SK-N-SH (cell line): Measurements from ENCODE around the gene NPTX1. TPM values are rescaled to one million over a fixed set of nuclear protein-coding genes. Genes with fewer than 3 reads are reported as not detected.

Experiments used
- CTCF ChIA-PET: fragments of 300-600, 350-600 bp; formaldehyde crosslinking; extraction: SDS; loops from one replicate; lab custom pipeline; 2021; lab: Yijun Ruan, JAX
- POLR2A ChIA-PET: fragments of 350-600 bp; sonication (Branson Sonifier 250); formaldehyde crosslinking; extraction: SDS; loops from one replicate; lab custom pipeline; 2020; ENCODE audit warnings: antibody characterized with exemption, inconsistent platforms; lab: Yijun Ruan, JAX
- DNase-seq: peaks from one replicate; pipeline ENCODE4 v3.0.0; 2012
- H2AFZ ChIP-seq: fragments of 200-600 bp; sonication (generic); 2 replicates; pipeline ENCODE4 v1.8.1; 2016; ENCODE audit warnings: antibody characterized with exemption, mild to moderate bottlenecking, low read depth
- H3F3A ChIP-seq: fragments of 200-600 bp; sonication (generic); replicated peaks from 2 replicates; pipeline ENCODE3; 2016; ENCODE audit warnings: antibody characterized with exemption, mild to moderate bottlenecking; ENCODE audit not compliant: insufficient read depth
- H3K27ac ChIP-seq, 2 experiments: fragments of 200-500 bp in 1 of 2; fragments of 200-600 bp in 1 of 2; sonication (Bioruptor generic) in 1 of 2; sonication (generic), shearing (Covaris generic) in 1 of 2; 2 replicates each; pipeline versions ENCODE4 v1.5.1 to v1.6.1; 2014 to 2016; ENCODE audit warnings: low read depth in 2 of 2, inconsistent platforms in 1 of 2, low read length in 1 of 2, mild to moderate bottlenecking in 1 of 2, mixed read lengths in 1 of 2
- H3K27me3 ChIP-seq: fragments of 200-600 bp; sonication (generic), shearing (Covaris generic); 2 replicates; pipeline ENCODE4 v1.6.1; 2016; ENCODE audit warnings: mixed run types; ENCODE audit not compliant: insufficient read depth
- H3K36me3 ChIP-seq, 2 experiments: fragments of 200-500 bp in 1 of 2; fragments of 200-600 bp in 1 of 2; sonication (Bioruptor generic) in 1 of 2; sonication (generic) in 1 of 2; replicated peaks in 1 of 2; 2 replicates each; pipeline versions ENCODE3 to v1.5.1; 2014 to 2016; ENCODE audit warnings: low read length in 1 of 2, mild to moderate bottlenecking in 1 of 2; ENCODE audit not compliant: insufficient read depth in 2 of 2, control insufficient read depth in 1 of 2
- H3K4me1 ChIP-seq, 2 experiments: fragments of 200-500 bp in 1 of 2; fragments of 200-600 bp in 1 of 2; sonication (Bioruptor generic) in 1 of 2; sonication (generic), shearing (Covaris generic) in 1 of 2; 2 replicates each; pipeline versions ENCODE4 v1.5.1 to v1.6.1; 2014 to 2016; ENCODE audit warnings: low read depth in 1 of 2, low read length in 1 of 2, mixed run types in 1 of 2; ENCODE audit not compliant: insufficient read depth in 2 of 2, control insufficient read depth in 1 of 2
- H3K4me2 ChIP-seq: fragments of 200-600 bp; sonication (generic), shearing (Covaris generic); 2 replicates; pipeline ENCODE4 v1.6.1; 2017; ENCODE audit warnings: mixed run types
- H3K4me3 ChIP-seq, 2 experiments: fragments of 200-500 bp in 1 of 2; fragments of 200-600 bp in 1 of 2; sonication (Bioruptor generic) in 1 of 2; sonication (generic), shearing (Covaris generic) in 1 of 2; 2 replicates each; pipeline versions ENCODE4 v1.5.1 to v1.8.1; 2014 to 2016; ENCODE audit warnings: low read depth in 2 of 2, inconsistent platforms in 1 of 2, low read length in 1 of 2, mild to moderate bottlenecking in 1 of 2, mixed read lengths in 1 of 2, moderate library complexity in 1 of 2
- H3K79me2 ChIP-seq: fragments of 200-600 bp; sonication (generic); 2 replicates; pipeline ENCODE4 v1.8.1; 2017; ENCODE audit warnings: mild to moderate bottlenecking; ENCODE audit not compliant: insufficient read depth
- H3K9ac ChIP-seq: fragments of 200-600 bp; sonication (generic); 2 replicates; pipeline ENCODE4 v1.6.1; 2017; ENCODE audit warnings: mixed run types
- H3K9me2 ChIP-seq: fragments of 200-600 bp; sonication (generic); 2 replicates; pipeline ENCODE4 v1.6.1; 2017; ENCODE audit warnings: mixed run types
- H3K9me3 ChIP-seq: fragments of 200-600 bp; sonication (generic); 2 replicates; pipeline ENCODE4 v1.6.1; 2017; ENCODE audit warnings: mixed run types, mild to moderate bottlenecking, moderate library complexity
- H4K20me1 ChIP-seq: fragments of 200-600 bp; sonication (generic); 2 replicates; pipeline ENCODE4 v1.6.1; 2017; ENCODE audit warnings: mild to moderate bottlenecking, mixed run types; ENCODE audit not compliant: insufficient read depth
- ELF1 ChIP-seq: IDR thresholded peaks from 2 replicates; pipeline ENCODE4 v1.4.0; 2012
- EP300 ChIP-seq, 2 experiments: IDR thresholded peaks; 2 replicates each; pipeline versions ENCODE4 v1.4.0 to v1.6.1; 2012; ENCODE audit warnings: borderline replicate concordance in 1 of 2, low read depth in 1 of 2, low read length in 1 of 2
- EZH2phosphoT487 ChIP-seq: fragments of 200-600 bp; sonication (generic); IDR thresholded peaks from 2 replicates; pipeline ENCODE4 v1.6.1; 2017; ENCODE audit warnings: low read depth, mixed run types, mild to moderate bottlenecking, antibody characterized with exemption, moderate library complexity, borderline replicate concordance
- FOSL2 ChIP-seq: IDR thresholded peaks from 2 replicates; pipeline ENCODE4 v1.4.0; 2012; ENCODE audit warnings: low read depth, mild to moderate bottlenecking, moderate library complexity, borderline replicate concordance
- MEF2A ChIP-seq: IDR thresholded peaks from 2 replicates; pipeline ENCODE4 v1.4.0; 2012; ENCODE audit warnings: low read depth, borderline replicate concordance
- MXI1 ChIP-seq: IDR thresholded peaks from 2 replicates; pipeline ENCODE4 v1.6.1; 2012; ENCODE audit warnings: mild to moderate bottlenecking, low read depth, low read length, improper control_type of control experiment
- NFIC ChIP-seq: IDR thresholded peaks from 2 replicates; pipeline ENCODE4 v1.4.0; 2012; ENCODE audit warnings: borderline replicate concordance
- NRF1 ChIP-seq: IDR thresholded peaks from 2 replicates; pipeline ENCODE4 v1.6.1; 2012; ENCODE audit warnings: low read depth, mild to moderate bottlenecking, low read length
- RAD21 ChIP-seq: IDR thresholded peaks from 2 replicates; pipeline ENCODE4 v1.6.1; 2012; ENCODE audit warnings: mild to moderate bottlenecking, low read length
- RCOR1 ChIP-seq: fragments of 150-350 bp; IDR thresholded peaks from 2 replicates; pipeline ENCODE4 v1.6.1; 2017; ENCODE audit warnings: antibody characterized with exemption, low read length
- TEAD4 ChIP-seq: IDR thresholded peaks from 2 replicates; pipeline ENCODE4 v1.4.0; 2012; ENCODE audit warnings: mild to moderate bottlenecking, borderline replicate concordance; ENCODE audit not compliant: insufficient read depth
- WGBS: methylation state at CpG from one replicate; pipeline ENCODE4 v1.1.6; 2017; ENCODE audit warnings: low lambda C conversion rate; 5-methylcytosine and 5-hydroxymethylcytosine counted together
- polyA plus RNA-seq, 3 experiments: library from polyadenylated mRNA; depleted of rRNA; stranded (reverse); fragments of >200 nt; gene quantifications; 2 replicates each; pipeline ENCODE4 v1.2.3, GENCODE V29; 2012
- TF ChIP-seq, protein P1 (sequence below): fragments of 200-600 bp; sonication (generic); IDR thresholded peaks from 2 replicates; pipeline ENCODE4 v1.6.1; 2017; ENCODE audit warnings: antibody characterized with exemption, mild to moderate bottlenecking, moderate library complexity
- TF ChIP-seq, protein P2 (sequence below): fragments of 150-350 bp; IDR thresholded peaks from 2 replicates; pipeline ENCODE4 v1.6.1; 2016; ENCODE audit warnings: mild to moderate bottlenecking, low read depth, low read length
- TF ChIP-seq, protein P3 (sequence below): IDR thresholded peaks from 2 replicates; pipeline ENCODE4 v1.4.0; 2012; ENCODE audit warnings: low read depth, borderline replicate concordance
- TF ChIP-seq, protein P4 (sequence below): IDR thresholded peaks from 2 replicates; pipeline ENCODE4 v1.4.0; 2012; ENCODE audit warnings: low read depth, borderline replicate concordance
- TF ChIP-seq, protein P5 (sequence below): IDR thresholded peaks from 2 replicates; pipeline ENCODE4; 2012

NPTX1 gene
- polyA plus RNA-seq, 1 of the 3 experiments (the other 2 are of a cell fraction): 0.05 TPM

DNA sequence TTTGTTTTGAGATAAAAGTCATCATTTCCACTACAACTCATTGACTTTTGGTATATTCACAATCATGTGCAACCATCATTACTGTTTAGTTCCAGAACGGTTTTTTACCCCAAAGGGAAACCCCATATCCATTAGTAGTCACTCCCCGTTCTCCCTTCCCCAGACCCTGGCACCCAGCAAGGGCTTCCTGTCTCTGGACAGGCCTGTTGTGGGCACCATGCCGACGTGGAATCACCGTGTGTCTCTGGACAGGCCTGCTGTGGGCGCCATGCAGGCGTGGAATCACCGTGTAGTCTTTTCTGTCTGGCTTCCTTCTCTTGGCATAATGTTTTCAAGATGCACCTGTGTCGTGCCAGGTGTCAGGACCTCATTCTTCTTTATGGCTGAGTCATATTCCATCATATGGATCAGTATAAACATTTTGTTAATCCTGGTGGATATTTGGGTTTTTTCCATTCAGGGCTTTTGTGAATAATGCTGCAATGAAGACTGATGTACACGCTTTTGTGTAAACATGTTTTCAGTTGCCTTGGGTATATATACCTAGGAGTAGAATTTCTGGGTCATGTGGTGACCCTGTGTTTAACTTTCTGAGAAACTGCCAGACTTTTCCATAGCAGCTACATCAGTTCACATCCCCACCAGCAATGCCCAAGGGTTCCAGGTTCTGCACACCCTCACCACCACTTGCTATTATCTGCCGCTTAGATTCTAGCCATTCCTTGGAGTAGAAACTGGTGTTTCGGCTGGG, 42.3 kb downstream of the NPTX1 start:
- no peaks in the 10 kb centered on the region for H3K27me3 ChIP-seq
- H3K9me2 ChIP-seq: no peaks in the 10 kb centered on the region
- no peaks in the 10 kb centered on the region for H3K79me2 ChIP-seq
- no peak for DNase-seq
- no peaks in the 10 kb centered on the region; the same call in 1 of the 2 replicates for H4K20me1 ChIP-seq
- 63% methylated on average over 12 of the region's 12 CpGs for WGBS
- H3K4me3 ChIP-seq: no peak overlapping the region
- no peak overlapping the region for H3K9ac ChIP-seq
- H3K4me1 ChIP-seq: no peaks in the 10 kb centered on the region; a peak in 1 of 4 replicates
- no peak for TF ChIP-seq NRF1
- TF ChIP-seq, protein P1, sequence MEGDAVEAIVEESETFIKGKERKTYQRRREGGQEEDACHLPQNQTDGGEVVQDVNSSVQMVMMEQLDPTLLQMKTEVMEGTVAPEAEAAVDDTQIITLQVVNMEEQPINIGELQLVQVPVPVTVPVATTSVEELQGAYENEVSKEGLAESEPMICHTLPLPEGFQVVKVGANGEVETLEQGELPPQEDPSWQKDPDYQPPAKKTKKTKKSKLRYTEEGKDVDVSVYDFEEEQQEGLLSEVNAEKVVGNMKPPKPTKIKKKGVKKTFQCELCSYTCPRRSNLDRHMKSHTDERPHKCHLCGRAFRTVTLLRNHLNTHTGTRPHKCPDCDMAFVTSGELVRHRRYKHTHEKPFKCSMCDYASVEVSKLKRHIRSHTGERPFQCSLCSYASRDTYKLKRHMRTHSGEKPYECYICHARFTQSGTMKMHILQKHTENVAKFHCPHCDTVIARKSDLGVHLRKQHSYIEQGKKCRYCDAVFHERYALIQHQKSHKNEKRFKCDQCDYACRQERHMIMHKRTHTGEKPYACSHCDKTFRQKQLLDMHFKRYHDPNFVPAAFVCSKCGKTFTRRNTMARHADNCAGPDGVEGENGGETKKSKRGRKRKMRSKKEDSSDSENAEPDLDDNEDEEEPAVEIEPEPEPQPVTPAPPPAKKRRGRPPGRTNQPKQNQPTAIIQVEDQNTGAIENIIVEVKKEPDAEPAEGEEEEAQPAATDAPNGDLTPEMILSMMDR: no peak
- TF ChIP-seq, protein P2, sequence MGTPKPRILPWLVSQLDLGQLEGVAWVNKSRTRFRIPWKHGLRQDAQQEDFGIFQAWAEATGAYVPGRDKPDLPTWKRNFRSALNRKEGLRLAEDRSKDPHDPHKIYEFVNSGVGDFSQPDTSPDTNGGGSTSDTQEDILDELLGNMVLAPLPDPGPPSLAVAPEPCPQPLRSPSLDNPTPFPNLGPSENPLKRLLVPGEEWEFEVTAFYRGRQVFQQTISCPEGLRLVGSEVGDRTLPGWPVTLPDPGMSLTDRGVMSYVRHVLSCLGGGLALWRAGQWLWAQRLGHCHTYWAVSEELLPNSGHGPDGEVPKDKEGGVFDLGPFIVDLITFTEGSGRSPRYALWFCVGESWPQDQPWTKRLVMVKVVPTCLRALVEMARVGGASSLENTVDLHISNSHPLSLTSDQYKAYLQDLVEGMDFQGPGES: no peak
- TF ChIP-seq EZH2phosphoT487: no peak
- TF ChIP-seq RAD21: no peak
- ChIA-PET CTCF (interaction anchor here (0.9 to 2.3 kb wide), 3 partner anchors 9 to 548 kb away, joined by 3 to 8 read pairs (median 4); no protein-coding TSS in a partner anchor), POLR2A (no interaction called here)
- no peak overlapping the region for H3K27ac ChIP-seq
- no peak overlapping the region for H3K4me2 ChIP-seq
- no peaks in the 10 kb centered on the region for H3F3A ChIP-seq
- no peak overlapping the region for H2AFZ ChIP-seq
- H3K36me3 ChIP-seq: peaks cover 3 to 11% of the 10 kb centered on the region in 2 experiments
- H3K9me3 ChIP-seq: no peaks in the 10 kb centered on the region

DNA sequence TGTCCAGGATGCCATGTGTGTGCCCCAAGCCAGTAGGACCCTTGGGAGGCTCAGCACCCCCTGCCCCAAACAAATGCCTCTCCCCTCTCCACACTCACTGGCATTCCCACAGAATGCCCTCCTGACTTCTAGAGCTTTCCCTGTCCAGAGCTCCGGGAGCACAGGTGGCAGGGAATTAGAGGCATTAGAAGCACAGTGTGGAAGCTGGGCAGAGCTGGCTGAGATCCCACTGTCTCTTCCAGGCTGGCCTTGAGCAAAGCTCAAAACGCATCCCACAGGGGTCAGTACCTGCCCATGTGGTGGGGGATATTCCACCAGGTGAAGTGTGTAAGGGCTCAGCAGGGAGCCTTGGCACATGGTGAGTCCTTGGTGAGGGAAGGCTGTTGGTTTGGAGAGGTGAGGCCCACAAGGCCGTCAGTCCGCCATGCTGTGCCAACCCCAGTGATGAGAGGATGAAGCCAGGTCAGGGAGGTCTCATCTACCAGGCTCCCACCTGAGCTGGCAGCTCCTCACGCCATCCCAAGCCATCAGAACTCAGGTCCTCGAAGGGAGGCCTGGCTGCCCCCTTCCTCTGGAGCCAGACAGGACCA, 43.4 kb downstream of the NPTX1 start:
- 70% methylated on average over 5 of the region's 6 CpGs for WGBS
- no peaks in the 10 kb centered on the region for H3K9me3 ChIP-seq
- no peaks in the 10 kb centered on the region for H3K9me2 ChIP-seq
- H3K4me1 ChIP-seq: no peaks in the 10 kb centered on the region
- H3K4me3 ChIP-seq: no peak overlapping the region
- no peaks in the 10 kb centered on the region for H3F3A ChIP-seq
- DNase-seq: no peak
- H3K27me3 ChIP-seq: no peaks in the 10 kb centered on the region
- no peak overlapping the region for H3K4me2 ChIP-seq
- ChIA-PET POLR2A (interaction anchor here (0.6 kb wide), 1 partner anchor 11 kb away, joined by 3 read pairs; no protein-coding TSS in a partner anchor), CTCF (interaction anchor here (1.2 to 2.3 kb wide), 4 partner anchors 10 to 551 kb away, joined by 3 to 8 read pairs (median 5); no protein-coding TSS in a partner anchor)
- no peaks in the 10 kb centered on the region; the same call in 1 of the 2 replicates for H4K20me1 ChIP-seq
- H3K27ac ChIP-seq: no peak overlapping the region
- H3K79me2 ChIP-seq: no peaks in the 10 kb centered on the region
- no peak overlapping the region for H3K9ac ChIP-seq
- H3K36me3 ChIP-seq: peaks cover 3 to 18% of the 10 kb centered on the region in 2 experiments
- H2AFZ ChIP-seq: no peak overlapping the region
- TF ChIP-seq RCOR1: no peak
- no peak for TF ChIP-seq RAD21
- no peak for TF ChIP-seq MEF2A
- TF ChIP-seq FOSL2: no peak
- no peak for TF ChIP-seq EP300 (IDR thresholded peaks at IDR 0.05; ENCODE audit: borderline replicate concordance in 1 of 2, low read depth in 1 of 2, low read length in 1 of 2)
- no peak for TF ChIP-seq NFIC
- TF ChIP-seq, protein P3, sequence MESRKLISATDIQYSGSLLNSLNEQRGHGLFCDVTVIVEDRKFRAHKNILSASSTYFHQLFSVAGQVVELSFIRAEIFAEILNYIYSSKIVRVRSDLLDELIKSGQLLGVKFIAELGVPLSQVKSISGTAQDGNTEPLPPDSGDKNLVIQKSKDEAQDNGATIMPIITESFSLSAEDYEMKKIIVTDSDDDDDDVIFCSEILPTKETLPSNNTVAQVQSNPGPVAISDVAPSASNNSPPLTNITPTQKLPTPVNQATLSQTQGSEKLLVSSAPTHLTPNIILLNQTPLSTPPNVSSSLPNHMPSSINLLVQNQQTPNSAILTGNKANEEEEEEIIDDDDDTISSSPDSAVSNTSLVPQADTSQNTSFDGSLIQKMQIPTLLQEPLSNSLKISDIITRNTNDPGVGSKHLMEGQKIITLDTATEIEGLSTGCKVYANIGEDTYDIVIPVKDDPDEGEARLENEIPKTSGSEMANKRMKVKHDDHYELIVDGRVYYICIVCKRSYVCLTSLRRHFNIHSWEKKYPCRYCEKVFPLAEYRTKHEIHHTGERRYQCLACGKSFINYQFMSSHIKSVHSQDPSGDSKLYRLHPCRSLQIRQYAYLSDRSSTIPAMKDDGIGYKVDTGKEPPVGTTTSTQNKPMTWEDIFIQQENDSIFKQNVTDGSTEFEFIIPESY: no peak
- no peak for TF ChIP-seq ELF1
- TF ChIP-seq, protein P4, sequence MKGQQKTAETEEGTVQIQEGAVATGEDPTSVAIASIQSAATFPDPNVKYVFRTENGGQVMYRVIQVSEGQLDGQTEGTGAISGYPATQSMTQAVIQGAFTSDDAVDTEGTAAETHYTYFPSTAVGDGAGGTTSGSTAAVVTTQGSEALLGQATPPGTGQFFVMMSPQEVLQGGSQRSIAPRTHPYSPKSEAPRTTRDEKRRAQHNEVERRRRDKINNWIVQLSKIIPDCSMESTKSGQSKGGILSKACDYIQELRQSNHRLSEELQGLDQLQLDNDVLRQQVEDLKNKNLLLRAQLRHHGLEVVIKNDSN: no peak
- TF ChIP-seq EZH2phosphoT487: no peak
- TF ChIP-seq, protein P5, sequence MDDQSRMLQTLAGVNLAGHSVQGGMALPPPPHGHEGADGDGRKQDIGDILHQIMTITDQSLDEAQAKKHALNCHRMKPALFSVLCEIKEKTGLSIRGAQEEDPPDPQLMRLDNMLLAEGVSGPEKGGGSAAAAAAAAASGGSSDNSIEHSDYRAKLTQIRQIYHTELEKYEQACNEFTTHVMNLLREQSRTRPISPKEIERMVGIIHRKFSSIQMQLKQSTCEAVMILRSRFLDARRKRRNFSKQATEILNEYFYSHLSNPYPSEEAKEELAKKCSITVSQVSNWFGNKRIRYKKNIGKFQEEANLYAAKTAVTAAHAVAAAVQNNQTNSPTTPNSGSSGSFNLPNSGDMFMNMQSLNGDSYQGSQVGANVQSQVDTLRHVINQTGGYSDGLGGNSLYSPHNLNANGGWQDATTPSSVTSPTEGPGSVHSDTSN: no peak
- no peak for TF ChIP-seq TEAD4
- no peak for TF ChIP-seq MXI1
